HepG2 (cell line): ENCODE data around the gene SIRT7. TPM values are rescaled to one million over a fixed set of nuclear protein-coding genes. Genes with fewer than 3 reads are reported as not detected.

Experiments
- BRD4 ChIP-seq: sonication (generic); formaldehyde crosslinking; IDR thresholded peaks from 2 replicates; pipeline ENCODE4 v1.4.0; 2020; ENCODE audit warnings: missing genetic modification reagents
- CBX1 ChIP-seq: IDR thresholded peaks from one replicate; pipeline ENCODE4 v1.6.1; 2016; ENCODE audit warnings: antibody characterized with exemption, low read depth
- HDAC1 ChIP-seq: sonication (generic); formaldehyde crosslinking; IDR thresholded peaks from 2 replicates; pipeline ENCODE4 v1.5.1; 2020; ENCODE audit warnings: mild to moderate bottlenecking, missing genetic modification reagents
- HNF4G ChIP-seq, 2 experiments: sonication (generic) in 1 of 2; formaldehyde crosslinking in 1 of 2; IDR thresholded peaks; 2 replicates each; pipeline versions ENCODE4 v1.4.0 to v1.6.1; 2011 to 2020; ENCODE audit warnings: borderline replicate concordance in 2 of 2, low read depth in 2 of 2, mild to moderate bottlenecking in 2 of 2, low read length in 1 of 2, missing genetic modification reagents in 1 of 2, moderate library complexity in 1 of 2
- HOXA3 ChIP-seq: sonication (generic); formaldehyde crosslinking; IDR thresholded peaks from 2 replicates; pipeline ENCODE4 v1.5.0; 2020; ENCODE audit warnings: missing genetic modification reagents
- HOXA7 ChIP-seq: sonication (generic); formaldehyde crosslinking; IDR thresholded peaks from 2 replicates; pipeline ENCODE4 v1.8.1; 2022; ENCODE audit warnings: mild to moderate bottlenecking, missing genetic modification reagents, moderate library complexity
- MATR3 ChIP-seq: sonication (generic); formaldehyde crosslinking; IDR thresholded peaks from 2 replicates; pipeline ENCODE4 v1.4.0; 2020; ENCODE audit warnings: missing genetic modification reagents
- RBAK ChIP-seq: sonication (generic); formaldehyde crosslinking; IDR thresholded peaks from 2 replicates; pipeline ENCODE4 v1.5.1; 2020; ENCODE audit warnings: mild to moderate bottlenecking, missing genetic modification reagents
- SIN3B ChIP-seq: fragments of 150-350 bp; IDR thresholded peaks from 2 replicates; pipeline ENCODE4 v1.6.1; 2014; ENCODE audit warnings: low read length
- TCF7L2 ChIP-seq: IDR thresholded peaks from 2 replicates; pipeline ENCODE4 v1.6.1; 2011; ENCODE audit warnings: mild to moderate bottlenecking, low read depth, low read length, moderate library complexity
- THAP8 ChIP-seq: sonication (generic); formaldehyde crosslinking; IDR thresholded peaks from 2 replicates; pipeline ENCODE4 v1.5.1; 2020; ENCODE audit warnings: missing genetic modification reagents, mild to moderate bottlenecking, borderline replicate concordance
- ZBTB21 ChIP-seq: sonication (generic); formaldehyde crosslinking; IDR thresholded peaks from 2 replicates; pipeline ENCODE4 v1.4.0; 2020; ENCODE audit warnings: missing genetic modification reagents
- ZC3H13 ChIP-seq: sonication (generic); formaldehyde crosslinking; IDR thresholded peaks from 2 replicates; pipeline ENCODE4 v1.8.1; 2023; ENCODE audit warnings: mild to moderate bottlenecking, missing genetic modification reagents, moderate library complexity
- ZGPAT ChIP-seq: IDR thresholded peaks from 2 replicates; pipeline ENCODE4 v1.6.1; 2016; ENCODE audit warnings: mild to moderate bottlenecking
- ZKSCAN1 ChIP-seq: fragments of 150-350 bp; IDR thresholded peaks from 2 replicates; pipeline ENCODE4 v1.6.1; 2014; ENCODE audit warnings: low read length
- ZNF12 ChIP-seq: sonication (generic); formaldehyde crosslinking; IDR thresholded peaks from 2 replicates; pipeline ENCODE4 v1.5.0; 2020; ENCODE audit warnings: missing genetic modification reagents
- ZNF34 ChIP-seq: sonication (generic); formaldehyde crosslinking; IDR thresholded peaks from 2 replicates; pipeline ENCODE4 v1.4.0; 2020; ENCODE audit warnings: mild to moderate bottlenecking, missing genetic modification reagents, borderline replicate concordance
- ZNF441 ChIP-seq: sonication (generic); formaldehyde crosslinking; IDR thresholded peaks from 2 replicates; pipeline ENCODE4 v1.7.0; 2021; ENCODE audit warnings: missing genetic modification reagents, borderline replicate concordance
- ZNF513 ChIP-seq: sonication (generic); formaldehyde crosslinking; conservative IDR thresholded peaks from 2 replicates; pipeline ENCODE4 v1.5.0; 2020; ENCODE audit warnings: missing genetic modification reagents
- ZNF546 ChIP-seq: sonication (generic); formaldehyde crosslinking; conservative IDR thresholded peaks from 2 replicates; pipeline ENCODE4 v1.8.1; 2023; ENCODE audit warnings: mild to moderate bottlenecking, missing genetic modification reagents
- ZNF557 ChIP-seq: sonication (generic); formaldehyde crosslinking; IDR thresholded peaks from 2 replicates; pipeline ENCODE4 v1.4.0; 2020; ENCODE audit warnings: missing genetic modification reagents
- ZSCAN12 ChIP-seq: sonication (generic); formaldehyde crosslinking; IDR thresholded peaks from 2 replicates; pipeline ENCODE4 v1.9.0; 2021; ENCODE audit warnings: mild to moderate bottlenecking, missing genetic modification reagents
- ZSCAN25 ChIP-seq: sonication (generic); formaldehyde crosslinking; IDR thresholded peaks from 2 replicates; pipeline ENCODE4 v1.8.0; 2022; ENCODE audit warnings: mild to moderate bottlenecking, missing genetic modification reagents
- polyA plus RNA-seq, 8 experiments: library from polyadenylated mRNA; depleted of rRNA in 3 of 8; stranded (reverse) in 7 of 8; unstranded in 1 of 8; fragments of >200 nt; fragmentation: Illumina TruSeq in 4 of 8; extraction: Trizol in 4 of 8; gene quantifications; 2 replicates each; pipeline versions ENCODE4 v1.2.1 to v1.2.3, GENCODE V29; 2011 to 2016; ENCODE audit warnings: low read depth in 4 of 8, missing spikeins in 1 of 8, mixed read lengths in 1 of 8; ENCODE audit not compliant: insufficient read depth in 1 of 8
- total RNA-seq, 5 experiments: library from RNA; depleted of rRNA; stranded (reverse); fragments of >200 nt; fragmentation: Illumina TruSeq; extraction: Trizol; gene quantifications; 2 replicates each; pipeline ENCODE4 v1.2.3, GENCODE V29; 2016; ENCODE audit warnings: low read depth in 1 of 5
- TF ChIP-seq, protein P1 (sequence below), 2 experiments: sonication (generic) in 1 of 2; formaldehyde crosslinking in 1 of 2; IDR thresholded peaks; 2 replicates each; pipeline versions ENCODE4 v1.5.1 to v1.6.1; 2011 to 2020; ENCODE audit warnings: borderline replicate concordance in 1 of 2, low read depth in 1 of 2, low read length in 1 of 2, mild to moderate bottlenecking in 1 of 2, missing genetic modification reagents in 1 of 2, moderate library complexity in 1 of 2

Gene SIRT7
- total and polyA plus RNA-seq, 2 of the 13 experiments (the other 11 are each of a cell fraction or from before 2014, with no cell fraction given), result 8.3 to 24.8 TPM

DNA sequence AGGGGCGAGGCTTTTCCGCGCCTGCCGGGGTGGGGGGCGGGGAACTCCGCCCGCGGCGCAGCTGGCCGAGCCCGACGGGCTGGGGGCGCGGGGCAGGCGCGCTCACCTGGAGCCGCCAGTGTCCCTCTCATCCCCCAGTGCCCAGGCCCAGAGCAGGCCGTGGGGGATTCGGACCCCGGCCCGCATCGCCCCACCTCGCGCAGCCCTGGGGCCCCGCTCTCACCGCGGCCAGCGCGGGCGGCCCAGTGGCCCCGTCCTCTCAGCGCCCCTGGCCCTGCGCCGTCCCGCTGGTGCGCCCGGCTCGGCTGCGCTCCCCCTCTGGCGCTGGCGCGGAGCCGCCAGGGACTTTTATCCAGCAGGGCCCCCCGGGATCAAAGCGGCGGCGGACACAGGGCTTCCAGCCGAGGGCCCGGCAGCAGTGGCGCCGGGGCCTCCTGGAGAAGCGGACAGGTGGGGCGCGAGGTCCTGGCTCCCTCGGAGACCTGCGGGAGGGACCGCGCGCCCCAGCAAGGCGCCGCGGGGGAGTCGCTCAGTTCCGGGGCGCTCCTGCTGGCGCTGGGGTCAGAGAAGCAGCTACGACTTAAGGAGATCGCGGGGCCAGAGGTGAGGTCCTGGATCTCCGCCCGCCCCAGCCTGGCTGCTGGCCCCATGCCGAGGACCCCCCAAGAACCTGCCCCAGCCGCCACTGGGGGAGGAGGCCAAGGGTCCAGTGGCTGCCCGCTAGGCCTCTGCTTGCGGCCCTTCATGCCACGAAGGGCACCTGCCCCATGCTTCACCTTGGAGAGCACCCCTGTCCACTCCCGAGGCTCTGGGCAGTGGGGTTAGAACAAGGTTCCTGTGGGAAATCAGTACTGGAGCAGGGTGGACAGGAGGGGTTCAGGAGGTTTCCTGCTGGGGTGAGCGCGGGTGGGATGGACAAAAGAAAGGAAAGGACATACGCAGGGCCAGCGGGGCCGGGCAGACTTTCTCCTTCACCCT lies 43.8 kb upstream of the SIRT7 start (continued):
- peak; percentile 45; the same call in 1 of the 2 replicates for TF ChIP-seq ZC3H13 (CRISPR knock-in tag)
- no peak; the same call in none of the 2 replicates for TF ChIP-seq HOXA3
- no peak for TF ChIP-seq TCF7L2
- no peak for TF ChIP-seq THAP8
- TF ChIP-seq ZNF513 (CRISPR knock-in tag), result no peak
- TF ChIP-seq, protein P1, sequence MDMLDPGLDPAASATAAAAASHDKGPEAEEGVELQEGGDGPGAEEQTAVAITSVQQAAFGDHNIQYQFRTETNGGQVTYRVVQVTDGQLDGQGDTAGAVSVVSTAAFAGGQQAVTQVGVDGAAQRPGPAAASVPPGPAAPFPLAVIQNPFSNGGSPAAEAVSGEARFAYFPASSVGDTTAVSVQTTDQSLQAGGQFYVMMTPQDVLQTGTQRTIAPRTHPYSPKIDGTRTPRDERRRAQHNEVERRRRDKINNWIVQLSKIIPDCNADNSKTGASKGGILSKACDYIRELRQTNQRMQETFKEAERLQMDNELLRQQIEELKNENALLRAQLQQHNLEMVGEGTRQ (IDR thresholded peaks at IDR 0.05; ENCODE audit: low read depth, low read length), result no peak
- TF ChIP-seq, protein P1 (CRISPR knock-in tag; IDR thresholded peaks at IDR 0.05; ENCODE audit: borderline replicate concordance), result no peak
- TF ChIP-seq HDAC1 (CRISPR knock-in tag), result peak; percentile 34; the same call in 1 of the 2 replicates
- TF ChIP-seq SIN3B, result no peak
- no peak for TF ChIP-seq ZNF441 (CRISPR knock-in tag)
- no peak for TF ChIP-seq CBX1
- TF ChIP-seq HNF4G (IDR thresholded peaks at IDR 0.05; ENCODE audit: borderline replicate concordance, low read depth, low read length), result no peak
- no peak for TF ChIP-seq HNF4G (CRISPR knock-in tag; IDR thresholded peaks at IDR 0.05; ENCODE audit: borderline replicate concordance, low read depth)
- TF ChIP-seq RBAK (CRISPR knock-in tag), result no peak
- no peak for TF ChIP-seq ZNF12
- TF ChIP-seq ZBTB21 (CRISPR knock-in tag), result no peak
- no peak; the same call in 1 of the 2 replicates for TF ChIP-seq ZNF546 (CRISPR knock-in tag)
- TF ChIP-seq BRD4 (CRISPR knock-in tag), result peak; percentile 59
- no peak for TF ChIP-seq ZNF34
- no peak for TF ChIP-seq ZNF557 (CRISPR knock-in tag)
- TF ChIP-seq MATR3 (CRISPR knock-in tag), result no peak
- TF ChIP-seq ZSCAN25 (CRISPR knock-in tag), result peak; percentile 38; the same call in 1 of the 2 replicates
- TF ChIP-seq HOXA7, result no peak
- no peak for TF ChIP-seq ZKSCAN1
- TF ChIP-seq ZGPAT, result no peak
- no peak for TF ChIP-seq ZSCAN12
